Measurements from ENCODE around the gene STK24.

STK24 gene

DNA sequence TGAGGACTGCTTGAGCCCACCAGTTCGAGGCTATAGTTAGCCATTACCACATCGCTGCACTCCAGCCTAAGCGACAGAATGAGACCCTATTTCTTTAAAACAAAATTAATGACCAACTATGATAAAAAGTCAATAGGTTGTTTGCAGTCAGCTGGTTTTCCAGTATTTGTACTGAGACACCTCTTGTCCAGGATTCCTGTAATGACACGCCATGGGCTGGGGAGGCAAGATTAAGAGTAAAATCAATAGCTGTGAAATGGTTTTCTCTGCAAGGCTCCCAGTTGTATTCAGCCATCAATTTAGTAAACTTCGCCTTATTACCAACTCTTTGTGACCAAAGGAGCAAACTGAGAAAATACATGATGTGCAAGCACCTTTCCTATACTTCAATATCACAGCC is 29.5 kb downstream of the STK24 start:
- H3K36me3 ChIP-seq (ENCODE audit: control insufficient read depth, low read depth, low read length): peaks cover 10% of the 10 kb centered on the region
- no peak overlapping the region for H3K27ac ChIP-seq (ENCODE audit: low read length)
- no peaks in the 10 kb centered on the region for H3K9me3 ChIP-seq (ENCODE audit: control insufficient read depth, low read depth, low read length)
- H3K9ac ChIP-seq (ENCODE audit: low read length): no peak overlapping the region
- H3K4me3 ChIP-seq (ENCODE audit: low read length): no peak overlapping the region
- no peaks in the 10 kb centered on the region for H3K27me3 ChIP-seq (ENCODE audit: control insufficient read depth, insufficient read depth, low read length)
- H3K4me1 ChIP-seq (ENCODE audit: control insufficient read depth, low read depth, low read length): peaks cover 18% of the 10 kb centered on the region

- H3K36me3 ChIP-seq (ENCODE audit: control insufficient read depth, low read depth, low read length): peaks cover 6% of the 10 kb centered on the region
- peaks cover 20% of the 10 kb centered on the region for H3K4me1 ChIP-seq (ENCODE audit: control insufficient read depth, low read depth, low read length)
- H3K9me3 ChIP-seq (ENCODE audit: control insufficient read depth, low read depth, low read length): no peaks in the 10 kb centered on the region
- H3K27me3 ChIP-seq (ENCODE audit: control insufficient read depth, insufficient read depth, low read length): no peaks in the 10 kb centered on the region
- H3K27ac ChIP-seq (ENCODE audit: low read length): no peak overlapping the region
- no peak overlapping the region for H3K9ac ChIP-seq (ENCODE audit: low read length)
- no peak overlapping the region for H3K4me3 ChIP-seq (ENCODE audit: low read length)
Observed at GRCh38 chr13:98546402-98546801, 30.5 kb downstream of the STK24 start.

GRCh38 chr13:98544104-98544710 is 32.7 kb downstream of the STK24 start:
- Histone ChIP-seq H3K27ac (ENCODE audit: low read length) (no peak overlapping the region), H3K36me3 (ENCODE audit: control insufficient read depth, low read depth, low read length) (no peaks in the 10 kb centered on the region), H3K4me1 (ENCODE audit: control insufficient read depth, low read depth, low read length) (peaks cover 24% of the 10 kb centered on the region), H3K9ac (ENCODE audit: low read length) (no peak overlapping the region), H3K4me3 (ENCODE audit: low read length) (no peak overlapping the region), H3K9me3 (ENCODE audit: control insufficient read depth, low read depth, low read length) (no peaks in the 10 kb centered on the region), H3K27me3 (ENCODE audit: control insufficient read depth, insufficient read depth, low read length) (no peaks in the 10 kb centered on the region)

- H3K9me3 ChIP-seq (ENCODE audit: control insufficient read depth, low read depth, low read length): no peaks in the 10 kb centered on the region
- no peaks in the 10 kb centered on the region for H3K36me3 ChIP-seq (ENCODE audit: control insufficient read depth, low read depth, low read length)
- H3K27me3 ChIP-seq (ENCODE audit: control insufficient read depth, insufficient read depth, low read length): no peaks in the 10 kb centered on the region
- no peak overlapping the region for H3K9ac ChIP-seq (ENCODE audit: low read length)
- no peak overlapping the region for H3K27ac ChIP-seq (ENCODE audit: low read length)
- peaks cover 24% of the 10 kb centered on the region for H3K4me1 ChIP-seq (ENCODE audit: control insufficient read depth, low read depth, low read length)
- H3K4me3 ChIP-seq (ENCODE audit: low read length): no peak overlapping the region
Observed at GRCh38 chr13:98543378-98544103, 33.4 kb downstream of the STK24 start.

- Histone ChIP-seq H3K9ac (ENCODE audit: low read length) (no peak overlapping the region), H3K36me3 (ENCODE audit: control insufficient read depth, low read depth, low read length) (no peaks in the 10 kb centered on the region), H3K27ac (ENCODE audit: low read length) (no peak overlapping the region), H3K4me1 (ENCODE audit: control insufficient read depth, low read depth, low read length) (peaks cover 24% of the 10 kb centered on the region), H3K27me3 (ENCODE audit: control insufficient read depth, insufficient read depth, low read length) (no peaks in the 10 kb centered on the region), H3K4me3 (ENCODE audit: low read length) (no peak overlapping the region), H3K9me3 (ENCODE audit: control insufficient read depth, low read depth, low read length) (no peaks in the 10 kb centered on the region)
Observed at GRCh38 chr13:98542568-98543377, 34.1 kb downstream of the STK24 start.

- Histone ChIP-seq H3K27ac (ENCODE audit: low read length) (no peak overlapping the region), H3K36me3 (ENCODE audit: control insufficient read depth, low read depth, low read length) (no peaks in the 10 kb centered on the region), H3K4me1 (ENCODE audit: control insufficient read depth, low read depth, low read length) (peaks cover 24% of the 10 kb centered on the region), H3K4me3 (ENCODE audit: low read length) (no peak overlapping the region), H3K9ac (ENCODE audit: low read length) (no peak overlapping the region), H3K27me3 (ENCODE audit: control insufficient read depth, insufficient read depth, low read length) (no peaks in the 10 kb centered on the region), H3K9me3 (ENCODE audit: control insufficient read depth, low read depth, low read length) (no peaks in the 10 kb centered on the region)
Observed at GRCh38 chr13:98541701-98542203, 35.2 kb downstream of the STK24 start.

DNA sequence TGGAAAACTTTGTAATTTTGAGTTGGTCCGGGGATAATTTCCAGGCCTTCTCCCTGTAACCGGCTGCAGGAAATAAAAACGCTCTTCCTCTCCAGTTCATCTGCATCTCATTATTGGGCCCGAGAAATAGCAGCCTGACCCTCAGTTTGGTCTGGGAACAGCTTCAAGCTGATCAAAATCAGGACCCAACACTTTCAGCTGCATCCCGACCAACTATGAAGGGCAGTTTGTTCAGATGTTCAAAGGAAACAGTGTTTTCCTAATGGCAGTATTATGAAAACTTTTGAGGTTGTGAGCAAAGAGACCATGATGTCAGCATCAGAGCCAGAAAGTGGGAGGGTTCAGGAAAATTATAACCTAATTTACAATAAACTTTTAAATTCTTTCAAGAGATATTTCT is 35.7 kb downstream of the STK24 start:
- peaks cover 24% of the 10 kb centered on the region for H3K4me1 ChIP-seq (ENCODE audit: control insufficient read depth, low read depth, low read length)
- H3K36me3 ChIP-seq (ENCODE audit: control insufficient read depth, low read depth, low read length): no peaks in the 10 kb centered on the region
- H3K27ac ChIP-seq (ENCODE audit: low read length): no peak overlapping the region
- H3K4me3 ChIP-seq (ENCODE audit: low read length): no peak overlapping the region
- no peaks in the 10 kb centered on the region for H3K9me3 ChIP-seq (ENCODE audit: control insufficient read depth, low read depth, low read length)
- no peak overlapping the region for H3K9ac ChIP-seq (ENCODE audit: low read length)
- no peaks in the 10 kb centered on the region for H3K27me3 ChIP-seq (ENCODE audit: control insufficient read depth, insufficient read depth, low read length)

DNA sequence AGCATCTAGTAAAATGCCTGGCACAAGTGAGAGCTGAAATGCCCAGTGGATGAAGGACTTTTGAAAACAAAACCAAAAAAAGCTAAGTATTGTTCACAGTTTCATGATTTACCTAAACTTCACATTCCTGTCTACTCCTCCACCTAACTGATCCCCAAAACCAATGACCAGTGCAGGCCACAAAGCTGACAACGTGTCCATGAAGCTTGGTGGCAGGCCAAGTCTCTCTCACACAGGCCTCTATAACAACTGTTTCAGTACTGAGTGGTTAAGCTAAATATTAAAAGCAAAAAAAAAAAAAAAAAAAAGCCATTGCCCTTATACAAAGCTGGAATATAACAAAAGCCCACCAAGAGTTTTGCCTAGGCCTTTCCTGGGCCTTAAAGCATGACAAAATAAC is 36.4 kb downstream of the STK24 start:
- no peak overlapping the region for H3K4me3 ChIP-seq (ENCODE audit: low read length)
- H3K9me3 ChIP-seq (ENCODE audit: control insufficient read depth, low read depth, low read length): no peaks in the 10 kb centered on the region
- no peaks in the 10 kb centered on the region for H3K36me3 ChIP-seq (ENCODE audit: control insufficient read depth, low read depth, low read length)
- H3K27ac ChIP-seq (ENCODE audit: low read length): no peak overlapping the region
- H3K4me1 ChIP-seq (ENCODE audit: control insufficient read depth, low read depth, low read length): peaks cover 24% of the 10 kb centered on the region
- H3K9ac ChIP-seq (ENCODE audit: low read length): no peak overlapping the region
- no peaks in the 10 kb centered on the region for H3K27me3 ChIP-seq (ENCODE audit: control insufficient read depth, insufficient read depth, low read length)

DNA sequence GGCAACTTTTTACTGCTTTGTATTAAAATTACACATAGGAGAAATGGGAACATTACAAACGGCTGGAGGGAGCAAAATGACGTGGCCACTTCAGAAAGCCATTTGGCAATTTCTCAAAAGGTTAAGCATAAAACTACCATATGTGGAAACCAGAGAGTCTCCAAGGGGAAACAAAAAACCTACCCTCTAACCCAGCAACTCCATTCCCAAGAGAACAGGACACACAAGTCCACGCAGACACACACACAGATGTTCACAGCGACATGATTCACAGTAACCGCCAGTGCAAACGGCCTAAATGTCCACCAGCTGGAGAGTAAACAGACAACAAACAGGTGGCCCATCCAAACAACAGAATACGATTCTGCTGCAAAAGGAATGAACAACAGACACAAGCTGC is 37.2 kb downstream of the STK24 start:
- Histone ChIP-seq H3K4me3 (ENCODE audit: low read length) (no peak overlapping the region), H3K27ac (ENCODE audit: low read length) (no peak overlapping the region), H3K4me1 (ENCODE audit: control insufficient read depth, low read depth, low read length) (peaks cover 23% of the 10 kb centered on the region)

GRCh38 chr13:98538876-98539275 is 38.0 kb downstream of the STK24 start:
- Histone ChIP-seq H3K9me3 (ENCODE audit: control insufficient read depth, low read depth, low read length) (no peaks in the 10 kb centered on the region), H3K4me1 (ENCODE audit: control insufficient read depth, low read depth, low read length) (peaks cover 16% of the 10 kb centered on the region), H3K4me3 (ENCODE audit: low read length) (no peak overlapping the region), H3K27ac (ENCODE audit: low read length) (no peak overlapping the region), H3K9ac (ENCODE audit: low read length) (no peak overlapping the region), H3K36me3 (ENCODE audit: control insufficient read depth, low read depth, low read length) (no peaks in the 10 kb centered on the region), H3K27me3 (ENCODE audit: control insufficient read depth, insufficient read depth, low read length) (no peaks in the 10 kb centered on the region)

More for the DNA sequence above, 37.2 kb downstream of the STK24 start:
- no peaks in the 10 kb centered on the region for H3K9me3 ChIP-seq (ENCODE audit: control insufficient read depth, low read depth, low read length)
- no peaks in the 10 kb centered on the region for H3K27me3 ChIP-seq (ENCODE audit: control insufficient read depth, insufficient read depth, low read length)
- no peaks in the 10 kb centered on the region for H3K36me3 ChIP-seq (ENCODE audit: control insufficient read depth, low read depth, low read length)
- H3K9ac ChIP-seq (ENCODE audit: low read length): no peak overlapping the region

GRCh38 chr13:98537740-98538139 is 39.2 kb downstream of the STK24 start:
- Histone ChIP-seq H3K27ac (ENCODE audit: low read length) (no peak overlapping the region), H3K27me3 (ENCODE audit: control insufficient read depth, insufficient read depth, low read length) (no peaks in the 10 kb centered on the region), H3K4me1 (ENCODE audit: control insufficient read depth, low read depth, low read length) (peaks cover 9% of the 10 kb centered on the region), H3K4me3 (ENCODE audit: low read length) (no peak overlapping the region), H3K36me3 (ENCODE audit: control insufficient read depth, low read depth, low read length) (no peaks in the 10 kb centered on the region), H3K9me3 (ENCODE audit: control insufficient read depth, low read depth, low read length) (no peaks in the 10 kb centered on the region), H3K9ac (ENCODE audit: low read length) (no peak overlapping the region)

Measured in iPS-18a (cell line).